ENCODE results near the gene HOXA9. TPM values are rescaled to one million over a fixed set of nuclear protein-coding genes. Genes with fewer than 3 reads are reported as not detected.
A peak's percentile ranks its signal among the peaks of the same experiment; 100 is the strongest.

HOXA9 gene
- total and polyA plus RNA-seq, 5 donors: not detected

- no peak overlapping the region for H3K27ac ChIP-seq (ENCODE audit: low read length)
- WGBS: 5% methylated on average over 48 of the region's 48 CpGs
- no peaks in the 10 kb centered on the region for H3K27me3 ChIP-seq (ENCODE audit: control insufficient read depth, insufficient read depth)
- DNase-seq (no peak), ATAC-seq (no peak)
- peaks cover 9% of the 10 kb centered on the region for H3K4me1 ChIP-seq (ENCODE audit: control insufficient read depth, insufficient read depth, low read length)
- H3K4me3 ChIP-seq (ENCODE audit: low read length): peak overlapping the region; percentile 13
- no peaks in the 10 kb centered on the region for H3K9me3 ChIP-seq (ENCODE audit: control insufficient read depth, low read length)
- intact Hi-C loops (cut with DNase I): loop anchor here in 2 of 4 donors (10.0 kb wide), 3 partner anchors 290 to 1280 kb away; partner anchors contain the start of gene SKAP2 (in 1 of the 2)
These were observed 10.2 kb downstream of the HOXA9 start for GRCh38 chr7:27154901-27155815.

DNA sequence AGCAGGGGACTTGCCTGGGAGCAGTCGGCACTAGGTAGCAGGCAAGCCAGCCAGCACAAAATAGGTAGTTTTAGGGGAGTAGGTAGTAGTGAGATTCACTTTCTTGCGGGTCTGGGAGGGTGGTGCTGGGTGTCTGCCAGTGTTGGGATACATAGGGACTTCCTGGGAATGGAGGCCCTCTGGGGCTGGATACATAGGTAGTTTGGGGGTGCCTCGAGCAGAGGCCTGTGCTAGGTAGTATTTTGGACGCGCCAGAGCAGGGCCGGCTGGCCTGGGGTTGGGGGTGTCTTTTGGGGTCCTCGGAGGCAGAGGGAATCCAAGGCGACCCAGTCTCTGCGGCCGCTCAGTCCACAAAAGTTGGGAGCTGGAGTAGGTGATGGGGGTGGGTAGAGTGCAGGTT is 11.0 kb downstream of the HOXA9 start:
- H3K27me3 ChIP-seq (ENCODE audit: control insufficient read depth, insufficient read depth): no peaks in the 10 kb centered on the region
- 24% methylated on average over 10 of the region's 10 CpGs for WGBS
- no peak overlapping the region for H3K27ac ChIP-seq (ENCODE audit: low read length)
- H3K4me1 ChIP-seq (ENCODE audit: control insufficient read depth, insufficient read depth, low read length): peaks cover 9% of the 10 kb centered on the region
- no peaks in the 10 kb centered on the region for H3K9me3 ChIP-seq (ENCODE audit: control insufficient read depth, low read length)
- ATAC-seq (no peak), DNase-seq (peak in 1 of 3 donors; percentile 38)
- intact Hi-C loops (cut with DNase I): loop anchor here in 2 of 4 donors (10.0 kb wide), 3 partner anchors 290 to 1280 kb away; partner anchors contain the start of gene SKAP2 (in 1 of the 2)
- no peak overlapping the region for H3K4me3 ChIP-seq (ENCODE audit: low read length)

DNA sequence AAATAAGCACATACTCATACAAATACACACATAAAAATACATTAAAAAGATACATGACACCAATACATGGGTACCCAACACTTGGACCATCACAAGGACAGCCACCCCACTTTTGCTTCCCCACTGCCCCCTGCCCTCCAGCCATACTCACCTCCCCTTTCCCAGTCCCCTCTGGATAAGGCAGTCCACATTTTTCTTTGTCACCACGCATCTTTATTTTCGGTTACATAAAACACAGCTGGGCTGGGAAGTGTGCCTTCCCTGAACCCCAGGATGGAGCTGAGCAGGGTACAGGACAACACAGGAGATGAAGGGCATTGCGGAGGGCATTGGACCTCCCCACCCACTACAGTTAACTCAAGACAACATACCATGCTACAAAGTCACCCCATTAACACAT is 11.8 kb downstream of the HOXA9 start:
- Histone ChIP-seq H3K27me3 (ENCODE audit: control insufficient read depth, insufficient read depth) (no peaks in the 10 kb centered on the region), H3K9me3 (ENCODE audit: control insufficient read depth, low read length) (no peaks in the 10 kb centered on the region), H3K4me1 (ENCODE audit: control insufficient read depth, insufficient read depth, low read length) (peaks cover 9% of the 10 kb centered on the region), H3K4me3 (ENCODE audit: low read length) (no peak overlapping the region), H3K27ac (ENCODE audit: low read length) (no peak overlapping the region)
- WGBS: 25% methylated on average over 3 of the region's 3 CpGs
- ATAC-seq: no peak
- no peak for DNase-seq
- intact Hi-C loops (cut with DNase I): loop anchor here in 2 of 4 donors (10.0 kb wide), 3 partner anchors 289 to 1279 kb away; partner anchors contain the start of gene SKAP2 (in 1 of the 2)

- Histone ChIP-seq H3K27me3 (ENCODE audit: control insufficient read depth, insufficient read depth) (no peaks in the 10 kb centered on the region), H3K4me3 (ENCODE audit: low read length) (no peak overlapping the region), H3K9me3 (ENCODE audit: control insufficient read depth, low read length) (no peaks in the 10 kb centered on the region), H3K27ac (ENCODE audit: low read length) (no peak overlapping the region), H3K4me1 (ENCODE audit: control insufficient read depth, insufficient read depth, low read length) (peaks cover 9% of the 10 kb centered on the region)
- WGBS: 13% methylated on average over 22 of the region's 22 CpGs
- no peak for ATAC-seq
- DNase-seq: peak in 1 of 3 donors; percentile 37
- intact Hi-C loops (cut with DNase I): loop anchor here in 2 of 4 donors (10.0 kb wide), 3 partner anchors 288 to 1278 kb away; partner anchors contain the start of gene SKAP2 (in 1 of the 2)
These were observed 12.4 kb downstream of the HOXA9 start for GRCh38 chr7:27152816-27153442.

- Histone ChIP-seq H3K4me3 (ENCODE audit: low read length) (peak within 1 kb of the TSS; percentile 6), H3K9me3 (ENCODE audit: control insufficient read depth, low read length) (no peaks in the 10 kb centered on the region), H3K27ac (ENCODE audit: low read length) (no peak within 1 kb of the TSS), H3K4me1 (ENCODE audit: control insufficient read depth, insufficient read depth, low read length) (peaks cover 9% of the 10 kb centered on the region), H3K27me3 (ENCODE audit: control insufficient read depth, insufficient read depth) (no peaks in the 10 kb centered on the region)
- intact Hi-C loops (cut with DNase I): loop anchor here in 2 of 4 donors (10.0 kb wide), 3 partner anchors 287 to 1277 kb away; partner anchors contain the start of gene SKAP2 (in 1 of the 2)
- ATAC-seq: no peak
- DNase-seq: peak in 1 of 3 donors; percentile 57
- WGBS: 4% methylated on average over 53 of the region's 53 CpGs
These were observed 13.2 kb downstream of the HOXA9 start, which contains the start of gene HOXA3 for GRCh38 chr7:27151931-27152815. TSS of gene HOXA3 (minus strand) at chr7:27152583. CDS start at chr7:27110640, 41,943 bp downstream.

- DNase-seq (peak in 1 of 3 donors; percentile 16), ATAC-seq (no peak)
- 4% methylated on average over 27 of the region's 27 CpGs for WGBS
- no peak overlapping the region for H3K27ac ChIP-seq (ENCODE audit: low read length)
- H3K4me3 ChIP-seq (ENCODE audit: low read length): peak overlapping the region; percentile 5
- H3K9me3 ChIP-seq (ENCODE audit: control insufficient read depth, low read length): no peaks in the 10 kb centered on the region
- no peaks in the 10 kb centered on the region for H3K27me3 ChIP-seq (ENCODE audit: control insufficient read depth, insufficient read depth)
- intact Hi-C loops (cut with DNase I): loop anchor here in 2 of 4 donors (10.0 kb wide), 3 partner anchors 287 to 1277 kb away; partner anchors contain the start of gene SKAP2 (in 1 of the 2)
- peaks cover 9% of the 10 kb centered on the region for H3K4me1 ChIP-seq (ENCODE audit: control insufficient read depth, insufficient read depth, low read length)
These were observed 13.9 kb downstream of the HOXA9 start for GRCh38 chr7:27151341-27151930.

- Histone ChIP-seq H3K4me3 (ENCODE audit: low read length) (peak overlapping the region; percentile 5), H3K9me3 (ENCODE audit: control insufficient read depth, low read length) (no peaks in the 10 kb centered on the region), H3K4me1 (ENCODE audit: control insufficient read depth, insufficient read depth, low read length) (peaks cover 5% of the 10 kb centered on the region), H3K27ac (ENCODE audit: low read length) (no peak overlapping the region), H3K27me3 (ENCODE audit: control insufficient read depth, insufficient read depth) (no peaks in the 10 kb centered on the region)
- DNase-seq (peak; percentile 72 to 87 (median 87)), ATAC-seq (peak; percentile 75 to 83)
- WGBS: 2% methylated on average over 58 of the region's 58 CpGs
- intact Hi-C loops (cut with DNase I): loop anchor here in 2 of 4 donors (10.0 kb wide), 3 partner anchors 286 to 1276 kb away; partner anchors contain the start of gene SKAP2 (in 1 of the 2)
These were observed 14.6 kb downstream of the HOXA9 start for GRCh38 chr7:27150568-27151340.

DNA sequence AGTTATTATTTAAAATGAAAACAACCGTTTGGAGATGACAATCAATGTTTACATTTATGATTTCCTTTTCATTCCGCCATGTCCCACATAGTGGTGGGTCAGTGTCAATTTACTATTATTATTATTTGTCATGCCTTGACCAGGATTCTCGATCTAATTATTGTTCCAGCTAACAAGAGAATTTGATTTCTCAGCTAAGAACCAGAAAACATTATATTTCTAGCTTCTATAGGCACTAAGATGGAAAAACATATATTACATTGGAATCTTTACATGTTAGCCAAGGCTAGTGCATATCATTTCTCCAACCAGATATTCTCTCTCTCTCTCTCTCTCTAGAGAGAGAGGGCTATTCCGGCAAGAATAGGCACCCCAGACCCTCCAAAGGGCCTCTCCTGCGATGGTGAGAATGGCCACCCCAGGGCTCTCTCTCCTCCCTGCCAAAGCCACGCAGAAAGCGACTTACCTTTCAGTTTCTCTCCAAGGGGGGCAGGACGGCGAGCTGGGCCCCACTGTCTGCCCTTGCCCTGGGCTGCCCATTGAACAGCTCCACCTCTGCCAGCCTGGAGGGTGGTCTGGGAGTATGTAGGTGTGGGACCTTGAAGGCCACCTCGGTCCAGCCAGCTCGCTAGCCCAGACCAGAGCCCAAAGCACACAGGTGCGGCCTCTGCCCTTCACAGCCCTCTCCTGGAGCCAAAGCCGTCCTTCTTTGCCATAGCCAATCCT is 15.3 kb downstream of the HOXA9 start:
- DNase-seq: peak in 1 of 3 donors; percentile 33
- Histone ChIP-seq H3K27me3 (ENCODE audit: control insufficient read depth, insufficient read depth) (no peaks in the 10 kb centered on the region), H3K4me1 (ENCODE audit: control insufficient read depth, insufficient read depth, low read length) (peaks cover 5% of the 10 kb centered on the region), H3K27ac (ENCODE audit: low read length) (no peak overlapping the region), H3K9me3 (ENCODE audit: control insufficient read depth, low read length) (no peaks in the 10 kb centered on the region), H3K4me3 (ENCODE audit: low read length) (no peak overlapping the region)
- no peak for ATAC-seq
- intact Hi-C loops (cut with DNase I): loop anchor here in 2 of 4 donors (5.0 to 10.0 kb wide), 4 partner anchors 285 to 1275 kb away; partner anchors contain the start of gene SKAP2 (in 1 of the 2)
- 39% methylated on average over 13 of the region's 13 CpGs for WGBS

Data from right cardiac atrium (tissue), 5 donors.